ENCODE results near the gene NIP7. TPM values are rescaled to one million over a fixed set of nuclear protein-coding genes. Genes with fewer than 3 reads are reported as not detected.

NIP7 gene
- total and polyA plus RNA-seq, 2 donors (not counting 3 experiments of a cell fraction or from before 2014, with no cell fraction given) = 8.8 to 46.8 TPM

DNA sequence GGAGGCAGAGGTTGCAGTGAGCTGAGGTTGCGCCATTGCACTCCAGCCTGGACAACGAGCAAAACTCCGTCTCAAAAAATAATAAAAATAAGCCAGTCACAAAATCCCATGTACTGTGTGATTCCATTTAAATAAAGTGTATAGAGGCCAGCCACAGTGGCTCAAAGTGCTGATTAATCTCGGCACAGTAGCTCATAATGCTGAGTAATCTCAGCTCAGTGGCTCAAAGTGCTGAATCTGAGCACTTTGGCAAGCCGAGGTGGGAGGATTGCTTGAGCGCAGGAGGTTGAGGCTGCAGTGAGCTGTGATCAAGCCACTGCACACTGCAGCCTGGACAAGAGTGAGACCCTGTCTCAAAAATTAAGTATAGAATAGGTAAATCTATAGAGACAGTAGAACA is 7.1 kb downstream of the NIP7 start:
- no peak for FAIRE-seq
- BruUV-seq (replicated peaks) = no TSS peak
- CTCF ChIA-PET = interaction anchor here (0.9 kb wide), 1 partner anchor 36 kb away, joined by 3 read pairs; no protein-coding TSS in a partner anchor
- Histone ChIP-seq H3K9ac (replicated peaks; ENCODE audit: extremely low read depth, insufficient read depth, low read length) (no peak overlapping the region), H3K4me3 (replicated peaks in 1 of 3; ENCODE audit: insufficient read depth in 1 of 3, low read depth in 1 of 3, low read length in 3 of 3) (no peak overlapping the region), H2AFZ (ENCODE audit: low read depth, low read length) (no peak overlapping the region), H3K27ac (ENCODE audit: insufficient read depth, low read depth, low read length) (no peak overlapping the region), H4K20me1 (replicated peaks; ENCODE audit: control insufficient read depth, extremely low read depth, insufficient read depth, low read length) (no peaks in the 10 kb centered on the region), H3K27me3 (ENCODE audit: control insufficient read depth in 2 of 2, insufficient read depth in 2 of 2, low read length in 2 of 2) (no peaks in the 10 kb centered on the region), H3K36me3 (ENCODE audit: control insufficient read depth in 2 of 2, extremely low read depth in 1 of 2, insufficient read depth in 2 of 2, low read length in 2 of 2) (peaks cover 0 to 7% of the 10 kb centered on the region in 2 experiments), H3K9me1 (replicated peaks; ENCODE audit: control insufficient read depth, extremely low read depth, insufficient read depth, low read length) (no peaks in the 10 kb centered on the region), H3K9me3 (replicated peaks; ENCODE audit: control insufficient read depth, insufficient read depth, low read length) (no peaks in the 10 kb centered on the region), H3K4me2 (ENCODE audit: insufficient read depth, low read length) (no peak overlapping the region), H3K4me1 (ENCODE audit: control insufficient read depth, extremely low read depth, insufficient read depth, low read length) (no peaks in the 10 kb centered on the region), H3K79me2 (ENCODE audit: control insufficient read depth, insufficient read depth, low read length) (peaks cover under 1% of the 10 kb centered on the region)
- POLR2A ChIA-PET = interaction anchor here (0.6 kb wide), 1 partner anchor 12 kb away, joined by 5 read pairs; no protein-coding TSS in a partner anchor
- intact Hi-C loops (cut with micrococcal nuclease) = no loop called here
- no peak for TF ChIP-seq MAX (IDR thresholded peaks at IDR 0.05; ENCODE audit: insufficient read depth, insufficient read length)
- no peak for TF ChIP-seq EZH2 (IDR thresholded peaks at IDR 0.05; ENCODE audit: borderline replicate concordance, low read depth, low read length, severe bottlenecking)
- TF ChIP-seq POLR2A (IDR thresholded peaks at IDR 0.05; ENCODE audit: low read depth, low read length) = no peak
- TF ChIP-seq CTCF (IDR thresholded peaks at IDR 0.05; ENCODE audit: extremely low read depth in 1 of 2, insufficient read depth in 1 of 2, low read depth in 1 of 2, low read length in 2 of 2) = no peak
- no peak for TF ChIP-seq FOS (IDR thresholded peaks at IDR 0.05; ENCODE audit: borderline replicate concordance, insufficient read depth, low read length)
- TF ChIP-seq GATA2 (IDR thresholded peaks at IDR 0.05; ENCODE audit: insufficient read depth, insufficient read length, low read depth, low read length) = no peak
- TF ChIP-seq MYC (IDR thresholded peaks at IDR 0.05; ENCODE audit: low read depth, low read length) = no peak
- no peak for TF ChIP-seq JUN (IDR thresholded peaks at IDR 0.05; ENCODE audit: borderline replicate concordance, insufficient read depth, insufficient read length, low read depth)
- no peak for TF ChIP-seq POLR2AphosphoS5 (IDR thresholded peaks at IDR 0.05; ENCODE audit: insufficient read depth, low read depth, low read length)
- dilution Hi-C loops (cut with MboI; ENCODE audit: extremely low pct_ligation_motif_present, low sequenced_read_pairs) = no loop called here
- no peak for DNase-seq (ENCODE audit: low read depth, low spot score)
